Measurements from ENCODE around the gene TRAPPC2B.

DNA sequence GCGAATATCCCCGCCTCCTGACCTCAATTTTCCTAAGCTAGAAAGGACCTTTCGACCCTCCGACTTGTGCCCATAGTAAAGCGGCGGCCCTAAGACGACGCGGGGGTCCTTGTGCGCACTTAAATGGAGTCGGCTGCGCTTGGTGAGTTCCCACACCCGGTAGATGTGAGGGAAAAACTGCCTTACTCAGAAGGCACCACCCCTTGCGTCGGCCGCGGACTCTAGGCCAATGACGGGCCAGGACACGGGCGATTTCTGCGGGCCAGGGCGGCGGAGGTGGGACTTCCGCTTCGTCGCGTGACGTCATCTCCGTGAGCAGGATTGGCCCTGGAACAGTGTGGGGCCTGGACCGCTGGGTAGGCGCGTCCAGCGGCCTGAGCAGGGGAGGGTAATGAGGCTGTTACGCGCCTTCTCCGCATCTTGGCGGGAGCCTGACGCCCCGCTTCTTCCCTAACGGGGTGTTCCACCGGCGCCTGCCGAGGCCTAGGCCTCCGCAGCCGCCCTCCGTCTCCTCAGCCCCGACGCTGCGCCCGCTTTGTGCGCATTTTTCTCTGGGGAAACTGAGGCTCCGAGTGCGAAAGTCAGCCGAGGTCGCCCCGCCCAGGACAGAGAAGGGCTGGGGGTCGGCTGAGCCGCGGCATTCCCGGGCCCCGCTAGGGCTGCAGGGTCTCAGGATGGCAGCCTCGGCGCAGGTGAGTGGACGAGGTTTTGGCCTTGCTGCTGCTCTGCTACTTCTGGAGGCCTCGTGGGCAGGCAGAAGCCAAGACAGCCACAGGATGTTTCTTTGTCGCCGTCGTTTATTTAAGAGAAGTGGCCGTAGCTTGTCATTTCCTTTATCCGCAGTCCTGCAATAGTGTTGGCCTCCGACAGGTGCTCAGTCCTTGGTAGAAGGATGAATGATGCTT is 42.9 kb upstream of the TRAPPC2B start, which contains the start of gene ZNF543:
- TF ChIP-seq GATA3 (IDR thresholded peaks at IDR 0.05; ENCODE audit: low read depth, low read length) (no peak), GATA2 (IDR thresholded peaks at IDR 0.05; ENCODE audit: low read depth, low read length) (no peak)

All from SH-SY5Y (cell line).